Measurements from ENCODE around the gene SPOCK1. TPM values are rescaled to one million over a fixed set of nuclear protein-coding genes. Genes with fewer than 3 reads are reported as not detected.

Gene SPOCK1
- total and polyA plus RNA-seq, 2 experiments from 2014 or later, result 8.2 to 10.5 TPM

DNA sequence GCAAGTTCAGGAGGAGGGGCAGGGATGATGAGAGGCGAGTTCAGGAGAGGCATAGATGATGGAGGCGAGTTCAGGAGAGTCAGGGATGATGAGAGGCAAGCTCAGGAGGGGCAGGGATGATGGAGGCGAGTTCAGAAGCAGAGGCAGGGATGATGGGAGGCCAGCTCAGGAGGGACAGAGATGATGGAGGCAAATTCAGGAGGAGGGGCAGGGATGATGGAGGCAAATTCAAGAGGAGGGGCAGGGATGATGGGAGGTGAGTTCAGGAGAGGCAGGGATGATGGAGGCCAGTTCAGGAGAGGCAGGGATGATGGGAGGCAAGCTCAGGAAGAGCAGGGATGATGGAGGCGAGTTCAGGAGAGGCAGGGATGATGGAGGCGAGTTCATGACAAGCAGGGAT lies 17.8 kb upstream of the SPOCK1 start:
- no peak overlapping the region for H3K4me3 Mint-ChIP-seq
- H3K27ac ChIP-seq (ENCODE audit: low read depth), result no peak overlapping the region
- H3K4me1 Mint-ChIP-seq, result peaks cover 4% of the 10 kb centered on the region; the same call in 2 of the 3 replicates
- DNase-seq (ENCODE audit: low spot score) (no peak), ATAC-seq (no peak)
- H3K9me2 ChIP-seq (ENCODE audit: insufficient read depth), result no peaks in the 10 kb centered on the region
- H3K36me3 ChIP-seq (ENCODE audit: insufficient read depth), result no peaks in the 10 kb centered on the region
- H4K20me1 ChIP-seq (replicated peaks; ENCODE audit: insufficient read depth), result no peaks in the 10 kb centered on the region
- H3K4me1 ChIP-seq (ENCODE audit: insufficient read depth), result no peaks in the 10 kb centered on the region
- H3F3A ChIP-seq (replicated peaks; ENCODE audit: low read depth), result no peaks in the 10 kb centered on the region
- H3K9me3 Mint-ChIP-seq, result no peaks in the 10 kb centered on the region; the same call in 2 of the 3 replicates
- no peaks in the 10 kb centered on the region for H3K36me3 Mint-ChIP-seq (ENCODE audit: low read depth)
- H3K4me2 ChIP-seq, result no peak overlapping the region
- H3K79me2 ChIP-seq (replicated peaks; ENCODE audit: insufficient read depth), result no peaks in the 10 kb centered on the region
- H2AFZ ChIP-seq, result no peak overlapping the region
- no peak for TF ChIP-seq JUNB (IDR thresholded peaks at IDR 0.05; ENCODE audit: unreplicated experiment)
- TF ChIP-seq EZH2 (IDR thresholded peaks at IDR 0.05; ENCODE audit: low read depth, unreplicated experiment), result no peak
- H3K27me3 Mint-ChIP-seq (ENCODE audit: insufficient read depth, low read depth, poor library complexity), result peaks cover 2% of the 10 kb centered on the region
- no peaks in the 10 kb centered on the region for H3K27me3 ChIP-seq (ENCODE audit: insufficient read depth)
- no peak overlapping the region for H3K4me3 ChIP-seq
- H3K27ac Mint-ChIP-seq, result no peak overlapping the region

DNA sequence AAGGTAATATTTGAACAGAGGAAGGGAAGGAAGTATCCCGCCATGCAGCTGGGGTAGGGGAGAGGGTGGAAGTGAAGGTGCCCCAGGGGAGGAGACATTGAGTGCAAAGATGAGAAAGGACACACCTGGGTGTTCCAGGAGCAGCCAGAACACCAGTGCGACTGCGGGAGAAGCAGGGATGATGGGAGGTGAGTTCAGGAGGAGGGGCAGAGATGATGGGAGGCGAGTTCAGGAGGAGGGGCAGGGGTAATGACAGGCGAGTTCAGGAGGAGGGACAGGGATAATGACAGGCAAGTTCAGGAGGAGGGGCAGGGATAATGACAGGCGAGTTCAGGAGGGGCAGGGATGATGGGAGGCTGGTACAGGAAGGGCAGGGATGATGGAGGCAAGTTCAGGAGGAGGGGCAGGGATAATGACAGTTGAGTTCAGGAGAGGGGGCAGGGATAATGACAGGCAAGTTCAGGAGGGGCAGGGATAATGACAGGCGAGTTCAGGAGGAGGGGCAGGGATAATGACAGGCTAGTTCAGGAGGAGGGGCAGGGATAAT lies 17.2 kb upstream of the SPOCK1 start:
- Histone ChIP-seq H3K27me3 (ENCODE audit: insufficient read depth) (no peaks in the 10 kb centered on the region), H4K20me1 (replicated peaks; ENCODE audit: insufficient read depth) (no peaks in the 10 kb centered on the region), H3K79me2 (replicated peaks; ENCODE audit: insufficient read depth) (no peaks in the 10 kb centered on the region), H2AFZ (peak overlapping the region; percentile 83; the same call in 1 of the 2 replicates), H3K4me1 (ENCODE audit: insufficient read depth) (no peaks in the 10 kb centered on the region), H3K27ac (ENCODE audit: low read depth) (no peak overlapping the region), H3K4me3 (no peak overlapping the region), H3K9me2 (ENCODE audit: insufficient read depth) (no peaks in the 10 kb centered on the region), H3K36me3 (ENCODE audit: insufficient read depth) (no peaks in the 10 kb centered on the region), H3F3A (replicated peaks; ENCODE audit: low read depth) (no peaks in the 10 kb centered on the region), H3K4me2 (no peak overlapping the region)
- H3K27me3 Mint-ChIP-seq (ENCODE audit: insufficient read depth, low read depth, poor library complexity), result peaks cover 2% of the 10 kb centered on the region
- peak; percentile 53; the same call in 2 of the 3 replicates for ATAC-seq
- TF ChIP-seq, protein P1, sequence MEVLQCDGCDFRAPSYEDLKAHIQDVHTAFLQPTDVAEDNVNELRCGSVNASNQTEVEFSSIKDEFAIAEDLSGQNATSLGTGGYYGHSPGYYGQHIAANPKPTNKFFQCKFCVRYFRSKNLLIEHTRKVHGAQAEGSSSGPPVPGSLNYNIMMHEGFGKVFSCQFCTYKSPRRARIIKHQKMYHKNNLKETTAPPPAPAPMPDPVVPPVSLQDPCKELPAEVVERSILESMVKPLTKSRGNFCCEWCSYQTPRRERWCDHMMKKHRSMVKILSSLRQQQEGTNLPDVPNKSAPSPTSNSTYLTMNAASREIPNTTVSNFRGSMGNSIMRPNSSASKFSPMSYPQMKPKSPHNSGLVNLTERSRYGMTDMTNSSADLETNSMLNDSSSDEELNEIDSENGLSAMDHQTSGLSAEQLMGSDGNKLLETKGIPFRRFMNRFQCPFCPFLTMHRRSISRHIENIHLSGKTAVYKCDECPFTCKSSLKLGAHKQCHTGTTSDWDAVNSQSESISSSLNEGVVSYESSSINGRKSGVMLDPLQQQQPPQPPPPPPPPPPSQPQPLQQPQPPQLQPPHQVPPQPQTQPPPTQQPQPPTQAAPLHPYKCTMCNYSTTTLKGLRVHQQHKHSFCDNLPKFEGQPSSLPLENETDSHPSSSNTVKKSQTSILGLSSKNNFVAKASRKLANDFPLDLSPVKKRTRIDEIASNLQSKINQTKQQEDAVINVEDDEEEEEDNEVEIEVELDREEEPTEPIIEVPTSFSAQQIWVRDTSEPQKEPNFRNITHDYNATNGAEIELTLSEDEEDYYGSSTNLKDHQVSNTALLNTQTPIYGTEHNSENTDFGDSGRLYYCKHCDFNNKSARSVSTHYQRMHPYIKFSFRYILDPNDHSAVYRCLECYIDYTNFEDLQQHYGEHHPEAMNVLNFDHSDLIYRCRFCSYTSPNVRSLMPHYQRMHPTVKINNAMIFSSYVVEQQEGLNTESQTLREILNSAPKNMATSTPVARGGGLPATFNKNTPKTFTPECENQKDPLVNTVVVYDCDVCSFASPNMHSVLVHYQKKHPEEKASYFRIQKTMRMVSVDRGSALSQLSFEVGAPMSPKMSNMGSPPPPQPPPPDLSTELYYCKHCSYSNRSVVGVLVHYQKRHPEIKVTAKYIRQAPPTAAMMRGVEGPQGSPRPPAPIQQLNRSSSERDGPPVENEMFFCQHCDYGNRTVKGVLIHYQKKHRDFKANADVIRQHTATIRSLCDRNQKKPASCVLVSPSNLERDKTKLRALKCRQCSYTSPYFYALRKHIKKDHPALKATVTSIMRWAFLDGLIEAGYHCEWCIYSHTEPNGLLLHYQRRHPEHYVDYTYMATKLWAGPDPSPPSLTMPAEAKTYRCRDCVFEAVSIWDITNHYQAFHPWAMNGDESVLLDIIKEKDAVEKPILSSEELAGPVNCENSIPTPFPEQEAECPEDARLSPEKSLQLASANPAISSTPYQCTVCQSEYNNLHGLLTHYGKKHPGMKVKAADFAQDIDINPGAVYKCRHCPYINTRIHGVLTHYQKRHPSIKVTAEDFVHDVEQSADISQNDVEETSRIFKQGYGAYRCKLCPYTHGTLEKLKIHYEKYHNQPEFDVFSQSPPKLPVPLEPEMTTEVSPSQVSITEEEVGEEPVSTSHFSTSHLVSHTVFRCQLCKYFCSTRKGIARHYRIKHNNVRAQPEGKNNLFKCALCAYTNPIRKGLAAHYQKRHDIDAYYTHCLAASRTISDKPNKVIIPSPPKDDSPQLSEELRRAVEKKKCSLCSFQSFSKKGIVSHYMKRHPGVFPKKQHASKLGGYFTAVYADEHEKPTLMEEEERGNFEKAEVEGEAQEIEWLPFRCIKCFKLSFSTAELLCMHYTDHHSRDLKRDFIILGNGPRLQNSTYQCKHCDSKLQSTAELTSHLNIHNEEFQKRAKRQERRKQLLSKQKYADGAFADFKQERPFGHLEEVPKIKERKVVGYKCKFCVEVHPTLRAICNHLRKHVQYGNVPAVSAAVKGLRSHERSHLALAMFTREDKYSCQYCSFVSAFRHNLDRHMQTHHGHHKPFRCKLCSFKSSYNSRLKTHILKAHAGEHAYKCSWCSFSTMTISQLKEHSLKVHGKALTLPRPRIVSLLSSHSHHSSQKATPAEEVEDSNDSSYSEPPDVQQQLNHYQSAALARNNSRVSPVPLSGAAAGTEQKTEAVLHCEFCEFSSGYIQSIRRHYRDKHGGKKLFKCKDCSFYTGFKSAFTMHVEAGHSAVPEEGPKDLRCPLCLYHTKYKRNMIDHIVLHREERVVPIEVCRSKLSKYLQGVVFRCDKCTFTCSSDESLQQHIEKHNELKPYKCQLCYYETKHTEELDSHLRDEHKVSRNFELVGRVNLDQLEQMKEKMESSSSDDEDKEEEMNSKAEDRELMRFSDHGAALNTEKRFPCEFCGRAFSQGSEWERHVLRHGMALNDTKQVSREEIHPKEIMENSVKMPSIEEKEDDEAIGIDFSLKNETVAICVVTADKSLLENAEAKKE (CRISPR knock-in tag; IDR thresholded peaks at IDR 0.05), result no peak
- no peak for TF ChIP-seq JUNB (IDR thresholded peaks at IDR 0.05; ENCODE audit: unreplicated experiment)
- TF ChIP-seq POLR2AphosphoS5 (IDR thresholded peaks at IDR 0.05; ENCODE audit: low read depth), result no peak
- TF ChIP-seq EZH2 (IDR thresholded peaks at IDR 0.05; ENCODE audit: low read depth, unreplicated experiment), result no peak
- H3K27ac Mint-ChIP-seq, result no peak overlapping the region
- H3K4me1 Mint-ChIP-seq, result peaks cover 4% of the 10 kb centered on the region; the same call in 1 of the 3 replicates
- DNase-seq (ENCODE audit: low spot score), result peak; percentile 17
- H3K36me3 Mint-ChIP-seq (ENCODE audit: low read depth), result no peaks in the 10 kb centered on the region
- no peak overlapping the region for H3K4me3 Mint-ChIP-seq
- H3K9me3 Mint-ChIP-seq, result no peaks in the 10 kb centered on the region; the same call in 2 of the 3 replicates

Data from GM23338 (cell line).